ENCODE data around the gene SLC41A3.

SLC41A3 gene

DNA sequence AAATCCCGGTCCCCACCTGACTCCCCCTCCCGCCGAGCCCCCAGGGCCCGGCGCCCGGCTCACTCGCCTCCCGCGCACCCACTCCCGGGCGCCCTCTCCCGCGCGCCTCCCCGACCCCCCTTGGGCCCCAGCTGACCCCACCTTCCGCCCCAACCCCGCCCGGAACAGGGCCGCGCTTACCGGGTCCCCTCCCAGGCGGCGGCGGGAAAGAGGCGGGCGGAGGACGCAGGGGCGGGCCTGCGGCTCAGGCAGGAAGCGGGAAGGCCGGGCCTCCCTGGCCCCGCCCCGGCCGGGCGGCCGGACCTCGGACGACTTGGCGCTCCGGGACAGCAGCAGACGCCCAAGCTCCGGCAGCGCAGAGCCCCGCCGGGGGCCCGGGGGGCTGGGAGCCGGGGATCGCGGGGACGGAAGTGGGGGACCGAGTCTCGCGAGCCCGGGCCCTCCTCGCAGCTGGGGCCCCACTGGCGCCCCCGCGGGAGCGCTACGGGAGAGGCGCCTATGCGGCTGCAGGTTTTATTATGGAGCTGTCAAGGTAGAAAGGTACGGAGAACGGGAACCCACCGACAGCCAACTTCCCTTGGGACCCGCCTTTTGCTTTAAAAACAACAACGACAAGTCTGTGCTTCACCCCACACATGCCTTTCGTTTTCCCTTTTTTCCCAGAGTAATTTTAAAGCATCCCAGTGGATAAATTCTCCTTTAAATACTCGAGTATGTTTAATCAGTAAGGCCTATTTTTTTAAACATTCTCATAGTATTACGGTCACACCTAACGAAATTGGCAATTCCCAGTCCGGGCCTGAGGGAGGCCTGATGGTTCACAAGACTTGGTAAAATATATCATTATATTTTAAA is at the start of gene SLC41A3:
Gene SLC41A3, minus strand, starts transcription at position 212 of the 855 bp plus-strand sequence. CDS start 15,905 bp downstream, outside the sequence.
- peak within 1 kb of the TSS; percentile 92 for H3K4me3 ChIP-seq (ENCODE audit: low read length)
- H3K27ac ChIP-seq (ENCODE audit: low read depth, low read length) = peak within 1 kb of the TSS; percentile 56
- H3F3A ChIP-seq (ENCODE audit: control insufficient read depth, insufficient read depth) = 0 out of 2 replicates have a peak, but pooled peaks cover 6% of the 10 kb centered on the region
- H3K79me2 ChIP-seq (ENCODE audit: control insufficient read depth, low read length) = peaks cover 14% of the 10 kb centered on the region
- H3K9me3 ChIP-seq (ENCODE audit: control insufficient read depth, insufficient read depth, low read length) = 0 out of 2 replicates have a peak, but pooled peaks cover 6% of the 10 kb centered on the region
- TF ChIP-seq, protein P1, sequence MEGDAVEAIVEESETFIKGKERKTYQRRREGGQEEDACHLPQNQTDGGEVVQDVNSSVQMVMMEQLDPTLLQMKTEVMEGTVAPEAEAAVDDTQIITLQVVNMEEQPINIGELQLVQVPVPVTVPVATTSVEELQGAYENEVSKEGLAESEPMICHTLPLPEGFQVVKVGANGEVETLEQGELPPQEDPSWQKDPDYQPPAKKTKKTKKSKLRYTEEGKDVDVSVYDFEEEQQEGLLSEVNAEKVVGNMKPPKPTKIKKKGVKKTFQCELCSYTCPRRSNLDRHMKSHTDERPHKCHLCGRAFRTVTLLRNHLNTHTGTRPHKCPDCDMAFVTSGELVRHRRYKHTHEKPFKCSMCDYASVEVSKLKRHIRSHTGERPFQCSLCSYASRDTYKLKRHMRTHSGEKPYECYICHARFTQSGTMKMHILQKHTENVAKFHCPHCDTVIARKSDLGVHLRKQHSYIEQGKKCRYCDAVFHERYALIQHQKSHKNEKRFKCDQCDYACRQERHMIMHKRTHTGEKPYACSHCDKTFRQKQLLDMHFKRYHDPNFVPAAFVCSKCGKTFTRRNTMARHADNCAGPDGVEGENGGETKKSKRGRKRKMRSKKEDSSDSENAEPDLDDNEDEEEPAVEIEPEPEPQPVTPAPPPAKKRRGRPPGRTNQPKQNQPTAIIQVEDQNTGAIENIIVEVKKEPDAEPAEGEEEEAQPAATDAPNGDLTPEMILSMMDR (IDR thresholded peaks at IDR 0.05; ENCODE audit: low read depth, low read length, poor library complexity, severe bottlenecking) = peak; percentile 65
- TF ChIP-seq EZH2phosphoT487 (IDR thresholded peaks at IDR 0.05; ENCODE audit: borderline replicate concordance, low read length) = no peak
- H4K20me1 ChIP-seq (ENCODE audit: control insufficient read depth, insufficient read depth, low read depth, low read length) = no peaks in the 10 kb centered on the region
- no peaks in the 10 kb centered on the region for H3K27me3 ChIP-seq (ENCODE audit: control insufficient read depth, low read length)
- H3K36me3 ChIP-seq (ENCODE audit: control insufficient read depth, low read length) = peaks cover 3% of the 10 kb centered on the region; the same call in 1 of the 2 replicates
- H3K9me2 ChIP-seq (replicated peaks; ENCODE audit: control insufficient read depth, low read length) = no peaks in the 10 kb centered on the region
- H3K4me1 ChIP-seq (ENCODE audit: control insufficient read depth, low read length) = peaks cover 24% of the 10 kb centered on the region
- peak within 1 kb of the TSS; percentile 93 for H3K4me2 ChIP-seq (ENCODE audit: low read length)

DNA sequence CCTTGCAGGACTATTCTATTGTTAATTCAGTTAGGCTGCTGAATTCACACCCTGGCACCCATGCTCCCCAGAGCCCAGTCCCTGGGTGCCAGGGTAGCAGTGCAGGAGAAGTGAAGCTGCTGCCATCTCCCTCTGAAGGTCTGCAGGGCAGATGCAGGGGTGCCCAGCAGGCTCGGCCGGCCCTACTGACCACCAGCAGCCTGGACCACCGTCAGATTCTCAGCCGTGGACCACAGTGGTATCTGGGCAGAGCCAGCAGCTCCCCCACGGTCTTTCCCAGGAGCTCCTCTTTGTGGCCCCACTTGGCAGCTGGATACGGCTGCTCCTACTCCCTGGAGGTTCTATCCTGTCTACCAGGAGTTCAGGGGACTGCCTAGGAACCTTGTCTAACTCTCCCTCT is 49.7 kb upstream of the SLC41A3 start:
- H3K79me2 ChIP-seq (ENCODE audit: control insufficient read depth, low read length) = no peaks in the 10 kb centered on the region
- H3K4me2 ChIP-seq (ENCODE audit: low read length) = no peak overlapping the region
- no peaks in the 10 kb centered on the region for H3K9me2 ChIP-seq (replicated peaks; ENCODE audit: control insufficient read depth, low read length)
- H3K36me3 ChIP-seq (ENCODE audit: control insufficient read depth, low read length) = no peaks in the 10 kb centered on the region
- H3K4me1 ChIP-seq (ENCODE audit: control insufficient read depth, low read length) = no peaks in the 10 kb centered on the region
- H3K27me3 ChIP-seq (ENCODE audit: control insufficient read depth, low read length) = no peaks in the 10 kb centered on the region
- no peaks in the 10 kb centered on the region for H3K9me3 ChIP-seq (ENCODE audit: control insufficient read depth, insufficient read depth, low read length)
- no peaks in the 10 kb centered on the region for H4K20me1 ChIP-seq (ENCODE audit: control insufficient read depth, insufficient read depth, low read depth, low read length)
- H3K27ac ChIP-seq (ENCODE audit: low read depth, low read length) = no peak overlapping the region
- no peak overlapping the region for H3K4me3 ChIP-seq (ENCODE audit: low read length)
- no peaks in the 10 kb centered on the region for H3F3A ChIP-seq (ENCODE audit: control insufficient read depth, insufficient read depth)
- TF ChIP-seq, protein P1 (IDR thresholded peaks at IDR 0.05; ENCODE audit: low read depth, low read length, poor library complexity, severe bottlenecking) = no peak
- TF ChIP-seq EZH2phosphoT487 (IDR thresholded peaks at IDR 0.05; ENCODE audit: borderline replicate concordance, low read length) = no peak

GRCh38 chr3:126132751-126133511 is 49.0 kb upstream of the SLC41A3 start:
- Histone ChIP-seq H3K79me2 (ENCODE audit: control insufficient read depth, low read length) (no peaks in the 10 kb centered on the region), H3K9me2 (replicated peaks; ENCODE audit: control insufficient read depth, low read length) (no peaks in the 10 kb centered on the region), H3K27ac (ENCODE audit: low read depth, low read length) (no peak overlapping the region), H3K27me3 (ENCODE audit: control insufficient read depth, low read length) (no peaks in the 10 kb centered on the region), H3F3A (ENCODE audit: control insufficient read depth, insufficient read depth) (no peaks in the 10 kb centered on the region), H3K4me1 (ENCODE audit: control insufficient read depth, low read length) (no peaks in the 10 kb centered on the region), H3K4me3 (ENCODE audit: low read length) (no peak overlapping the region), H4K20me1 (ENCODE audit: control insufficient read depth, insufficient read depth, low read depth, low read length) (no peaks in the 10 kb centered on the region), H3K9me3 (ENCODE audit: control insufficient read depth, insufficient read depth, low read length) (no peaks in the 10 kb centered on the region), H3K36me3 (ENCODE audit: control insufficient read depth, low read length) (no peaks in the 10 kb centered on the region), H3K4me2 (ENCODE audit: low read length) (no peak overlapping the region)
- TF ChIP-seq, protein P1 (IDR thresholded peaks at IDR 0.05; ENCODE audit: low read depth, low read length, poor library complexity, severe bottlenecking) = peak; percentile 46
- TF ChIP-seq EZH2phosphoT487 (IDR thresholded peaks at IDR 0.05; ENCODE audit: borderline replicate concordance, low read length) = no peak

Measured in DOHH2 (cell line).